ENCODE measurements around the gene CFAP100.

CFAP100 gene

DNA sequence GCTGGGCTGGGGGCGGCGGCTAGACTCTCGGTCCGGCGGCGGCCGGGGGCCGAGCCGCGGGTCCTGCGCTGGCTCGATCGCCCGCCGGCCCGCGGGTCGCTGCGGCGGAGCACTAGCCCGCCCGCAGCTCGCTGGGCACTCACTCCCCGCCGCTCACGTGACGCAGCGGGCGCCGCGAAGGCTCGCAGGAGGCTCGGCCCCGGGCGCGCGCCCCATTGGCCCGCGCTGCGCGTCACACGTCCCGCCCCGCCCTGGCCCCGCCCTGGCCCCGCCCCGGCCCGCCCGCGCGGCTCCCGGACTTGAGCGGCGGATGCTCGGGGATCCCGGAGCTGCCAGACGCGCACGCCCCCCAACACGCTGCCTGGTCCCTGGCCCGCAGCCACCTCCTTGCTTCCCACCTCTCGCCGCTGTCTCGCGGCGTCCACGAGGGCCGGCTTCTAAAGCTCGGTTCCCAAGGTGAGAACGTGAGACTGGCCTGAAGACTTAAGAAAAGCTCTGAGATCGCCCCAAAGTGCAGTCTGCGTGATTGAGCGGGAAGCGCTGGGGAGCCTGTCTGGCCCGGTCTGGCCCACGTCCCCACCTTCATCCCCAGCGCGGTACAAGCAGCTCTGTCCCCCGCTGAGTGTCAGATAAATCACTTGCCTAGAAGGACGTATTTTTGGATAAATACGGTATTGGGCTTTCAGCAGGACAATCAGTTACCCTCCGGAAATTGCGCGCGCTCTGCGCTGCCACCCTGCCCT lies 37.2 kb upstream of the CFAP100 start, which contains the start of gene KLF15:
TSS of gene KLF15 (minus strand) at position 114 of the 743 bp plus-strand sequence. CDS start 4,486 bp downstream, outside the sequence.
- peak; percentile 55 for DNase-seq

DNA sequence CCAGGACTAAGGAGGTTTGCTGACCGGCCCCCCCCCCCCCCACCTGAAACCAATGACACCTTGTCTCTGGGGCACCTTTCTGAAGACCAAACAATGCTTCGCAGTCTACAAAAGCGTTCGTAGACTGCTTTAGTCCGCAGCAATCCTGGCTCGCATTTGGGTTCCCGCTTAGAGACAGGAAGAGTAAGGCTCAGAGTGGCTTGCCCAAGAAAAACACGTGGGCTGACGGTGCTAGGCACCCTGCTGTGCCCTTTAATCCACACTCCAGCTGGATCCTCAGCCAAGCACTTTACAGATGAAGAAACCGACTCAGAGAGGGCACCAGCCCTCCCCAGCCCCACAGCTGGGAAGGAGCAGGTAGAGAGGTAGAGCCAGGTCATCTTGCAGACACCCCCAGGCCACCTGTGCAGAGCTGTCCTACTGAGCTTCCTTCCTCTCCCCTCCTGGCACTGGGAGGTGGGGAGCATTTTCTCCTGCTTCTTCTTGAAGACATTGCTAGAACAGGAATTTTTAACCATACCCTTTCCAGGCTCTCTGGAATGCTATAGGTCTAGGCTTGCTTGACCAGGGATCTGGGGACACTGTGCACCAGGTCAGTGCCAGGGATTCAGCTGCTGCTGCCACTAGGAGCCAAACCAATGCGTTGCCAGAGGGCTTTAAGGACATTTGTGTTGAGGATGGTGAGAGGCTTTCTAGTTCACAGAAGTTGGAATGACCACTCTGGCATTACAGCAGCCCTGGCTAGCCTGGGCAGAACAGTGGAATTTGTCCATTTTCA lies 36.5 kb upstream of the CFAP100 start:
- peak; percentile 35 for DNase-seq

GRCh38 chr3:126358816-126359181 lies 35.9 kb upstream of the CFAP100 start:
- no peak for DNase-seq

GRCh38 chr3:126360046-126360713 lies 34.5 kb upstream of the CFAP100 start:
- DNase-seq = no peak

DNA sequence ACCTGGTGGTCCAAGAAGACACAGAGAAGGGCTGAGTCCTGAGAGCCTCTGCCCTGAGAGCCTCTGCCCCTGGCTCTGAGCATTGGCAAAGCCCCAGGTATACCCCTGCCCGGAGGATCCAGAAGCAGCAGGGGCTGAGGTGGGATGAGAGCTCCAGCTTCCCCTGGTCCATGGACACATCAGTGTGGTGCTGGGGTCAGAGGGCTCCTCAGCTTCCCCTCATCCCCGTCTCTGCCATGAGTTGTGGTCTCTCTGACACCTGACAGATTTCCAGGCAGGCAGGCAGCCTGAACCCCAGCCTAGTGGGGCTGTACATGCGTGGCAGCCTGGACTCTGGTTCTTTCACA lies 34.0 kb upstream of the CFAP100 start:
- DNase-seq = no peak

DNA sequence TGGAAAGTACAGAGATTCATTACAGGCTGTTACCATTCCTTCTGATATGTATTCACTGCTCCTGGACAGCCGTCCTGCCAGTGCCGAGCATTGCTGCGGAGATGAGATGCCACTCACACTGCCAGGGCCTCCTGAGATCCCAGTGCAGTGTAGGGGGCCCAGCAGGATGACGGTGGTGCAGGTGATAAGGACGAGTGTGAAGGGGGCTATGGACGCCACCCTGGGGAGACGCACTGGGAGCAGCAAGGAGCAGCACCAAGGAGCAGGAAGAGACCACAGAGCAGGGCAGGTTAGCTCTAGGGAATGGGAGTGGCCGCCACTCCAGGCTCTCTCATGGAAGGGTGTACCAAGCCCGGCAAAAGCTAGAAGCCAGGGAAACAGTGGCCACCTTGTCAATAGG lies 33.5 kb upstream of the CFAP100 start:
- no peak for DNase-seq

DNA sequence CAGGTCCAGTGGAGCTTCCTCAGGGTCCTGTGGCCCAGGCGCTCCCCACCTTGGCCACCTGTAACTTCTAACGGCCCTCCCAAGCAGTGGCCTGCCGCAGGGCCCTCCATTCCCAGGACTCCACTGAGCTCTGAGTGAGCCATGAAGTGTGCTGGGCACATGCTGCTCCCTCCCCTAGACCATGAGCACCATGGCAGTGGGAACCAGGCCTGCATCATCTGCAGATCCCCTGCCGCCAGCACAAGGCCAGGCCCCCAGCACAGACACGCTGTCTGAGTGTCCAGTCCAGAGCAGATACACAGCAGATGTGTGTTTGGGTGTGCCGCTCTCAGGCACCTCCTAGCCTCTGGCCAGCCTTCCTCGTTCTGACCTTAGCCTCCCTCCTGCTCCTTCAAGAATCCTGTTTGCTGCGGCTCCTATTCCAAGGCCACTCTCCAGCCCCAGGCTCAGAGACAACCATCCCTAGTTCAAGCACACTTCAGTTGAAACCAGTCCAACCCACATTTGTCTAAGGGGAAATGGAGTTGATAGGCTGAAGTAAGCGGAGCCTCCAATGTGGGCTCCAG lies 30.5 kb upstream of the CFAP100 start:
- no peak for DNase-seq

DNA sequence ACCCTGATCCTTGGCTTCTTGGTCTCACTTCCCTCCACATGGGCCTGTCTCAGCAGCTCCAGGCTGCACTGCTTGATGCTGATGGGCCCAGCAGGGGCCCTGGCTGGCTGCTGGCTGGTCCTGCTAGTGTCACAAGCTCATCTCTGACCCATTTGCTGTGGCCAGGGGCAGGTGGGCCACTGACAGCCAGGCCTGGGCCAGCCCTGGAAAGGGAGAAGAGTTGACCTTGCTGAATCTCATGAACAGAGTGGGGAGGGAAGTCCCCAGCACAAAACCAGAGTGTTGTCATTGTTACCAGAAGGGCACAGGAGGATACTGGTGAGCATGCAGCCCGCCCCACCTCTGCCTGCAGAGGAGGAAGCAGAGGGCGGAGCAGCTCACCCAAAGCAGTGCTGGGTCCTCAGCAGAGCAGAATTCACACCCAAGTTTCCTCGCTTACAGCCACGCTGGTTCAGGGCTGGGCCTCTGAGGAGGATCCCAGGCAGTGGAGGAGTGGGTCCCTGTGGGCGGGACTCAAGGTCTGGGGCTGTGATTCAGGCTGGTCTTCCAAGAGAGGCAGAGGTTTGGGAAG lies 29.9 kb upstream of the CFAP100 start:
- DNase-seq = peak; percentile 4

DNA sequence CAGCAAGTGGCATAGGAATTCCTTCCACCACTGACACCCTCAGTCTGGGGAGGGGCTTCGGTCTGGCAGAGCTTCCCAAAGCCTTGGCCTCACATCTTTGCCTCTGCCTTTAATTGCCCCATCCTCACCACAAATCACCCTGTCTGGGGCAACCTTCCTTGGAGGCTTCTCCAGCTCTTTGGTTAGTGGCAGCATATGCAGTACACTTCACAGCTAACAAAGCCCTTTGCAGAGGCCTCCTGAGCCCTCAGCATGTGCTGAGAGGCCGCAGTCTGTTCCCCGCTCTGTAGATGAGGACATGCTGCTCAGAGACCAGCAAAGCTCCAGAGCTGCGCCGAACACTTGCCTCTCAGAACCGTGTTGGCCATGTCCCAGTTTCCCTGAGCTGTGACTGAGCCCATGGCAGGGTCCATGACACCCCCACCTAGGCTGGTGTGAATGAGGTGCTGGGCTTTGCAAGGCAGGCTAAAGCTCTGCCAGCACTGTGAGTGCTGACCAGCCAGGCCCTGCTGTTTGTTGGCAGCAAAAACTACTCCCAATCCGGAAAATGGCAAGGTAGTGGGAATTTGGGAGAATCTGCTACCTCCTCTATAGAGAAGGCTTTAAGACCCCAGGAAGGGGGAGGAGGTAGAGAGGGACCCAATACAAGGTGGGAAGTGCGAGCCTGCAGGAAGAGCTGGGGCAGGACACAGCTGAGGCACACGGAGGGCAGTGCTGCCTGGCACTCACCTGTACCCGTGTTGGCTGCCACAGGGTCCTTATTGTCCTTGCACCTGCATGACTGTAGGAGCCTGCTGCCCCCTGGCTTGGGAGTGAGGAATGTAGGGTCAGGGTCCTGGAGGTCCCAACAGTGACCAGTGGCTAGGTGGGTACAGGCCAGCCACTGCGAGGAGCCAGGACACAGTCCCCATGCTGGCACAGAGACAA lies 29.1 kb upstream of the CFAP100 start:
- DNase-seq = no peak

DNA sequence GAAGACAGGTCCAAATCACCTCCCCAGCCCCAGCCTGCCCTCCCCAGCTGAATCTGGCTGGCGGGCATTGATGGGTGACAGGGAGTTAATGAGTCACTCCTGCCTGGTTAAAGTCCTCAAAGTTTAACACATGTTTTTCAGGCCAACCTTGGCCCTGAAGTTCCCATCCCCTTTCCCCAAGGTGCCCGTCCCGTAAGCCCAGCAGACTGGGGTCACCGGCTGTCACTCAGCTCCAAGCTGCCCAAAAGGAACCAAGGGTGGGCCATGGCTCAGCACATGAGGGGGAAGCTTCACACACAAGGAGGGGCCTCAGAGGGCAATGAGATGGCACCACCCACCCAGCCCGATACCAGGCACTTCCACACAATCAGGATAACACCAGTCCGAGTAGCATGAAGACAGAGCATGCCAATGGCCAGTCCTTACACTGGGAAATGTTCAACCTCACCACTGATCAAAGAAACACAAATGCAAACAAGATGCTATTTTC lies 27.3 kb upstream of the CFAP100 start:
- DNase-seq = no peak

DNA sequence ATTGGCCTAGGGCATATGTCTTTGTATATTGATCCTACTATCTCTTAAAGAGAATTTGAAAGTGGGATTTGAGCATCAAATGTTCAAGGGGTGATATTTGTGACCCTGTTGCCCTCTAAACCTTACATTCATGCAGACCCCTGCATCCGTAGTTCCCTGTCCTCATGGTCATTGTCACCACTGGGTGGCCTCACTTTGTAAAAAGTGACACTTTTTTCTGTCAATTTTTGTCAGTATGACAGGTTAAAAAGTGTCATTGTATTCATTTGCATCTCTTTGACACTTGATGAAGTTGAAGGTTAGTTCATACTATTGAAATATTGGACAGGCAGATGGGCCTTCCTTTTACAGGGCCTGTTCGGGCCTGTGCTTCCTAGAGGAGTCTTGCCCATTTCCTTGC lies 25.2 kb upstream of the CFAP100 start:
- DNase-seq = no peak

- DNase-seq = no peak
Observed at GRCh38 chr3:126370055-126370454, 24.7 kb upstream of the CFAP100 start.

DNA sequence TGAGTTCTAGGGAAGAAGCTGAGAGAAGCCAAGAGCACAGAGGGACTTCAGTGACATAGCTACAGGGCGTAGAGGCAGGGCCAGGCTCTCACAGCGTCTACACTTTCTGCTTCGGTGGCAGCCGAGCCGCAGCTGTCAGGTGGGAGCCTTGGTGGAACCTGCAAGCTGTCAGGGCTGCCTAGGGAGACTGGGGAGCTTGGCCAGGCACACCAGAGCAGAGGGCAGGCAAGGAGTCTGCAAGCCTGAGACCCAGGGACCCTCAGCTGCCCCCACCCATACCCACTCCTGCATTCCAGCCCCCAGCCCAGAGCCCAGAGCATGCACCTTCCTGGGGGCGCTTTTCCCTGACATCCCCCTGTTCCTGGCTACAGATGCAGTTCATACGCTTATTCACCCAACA lies 24.1 kb upstream of the CFAP100 start:
- no peak for DNase-seq

GRCh38 chr3:126371096-126371705 lies 23.5 kb upstream of the CFAP100 start:
- no peak for DNase-seq

DNA sequence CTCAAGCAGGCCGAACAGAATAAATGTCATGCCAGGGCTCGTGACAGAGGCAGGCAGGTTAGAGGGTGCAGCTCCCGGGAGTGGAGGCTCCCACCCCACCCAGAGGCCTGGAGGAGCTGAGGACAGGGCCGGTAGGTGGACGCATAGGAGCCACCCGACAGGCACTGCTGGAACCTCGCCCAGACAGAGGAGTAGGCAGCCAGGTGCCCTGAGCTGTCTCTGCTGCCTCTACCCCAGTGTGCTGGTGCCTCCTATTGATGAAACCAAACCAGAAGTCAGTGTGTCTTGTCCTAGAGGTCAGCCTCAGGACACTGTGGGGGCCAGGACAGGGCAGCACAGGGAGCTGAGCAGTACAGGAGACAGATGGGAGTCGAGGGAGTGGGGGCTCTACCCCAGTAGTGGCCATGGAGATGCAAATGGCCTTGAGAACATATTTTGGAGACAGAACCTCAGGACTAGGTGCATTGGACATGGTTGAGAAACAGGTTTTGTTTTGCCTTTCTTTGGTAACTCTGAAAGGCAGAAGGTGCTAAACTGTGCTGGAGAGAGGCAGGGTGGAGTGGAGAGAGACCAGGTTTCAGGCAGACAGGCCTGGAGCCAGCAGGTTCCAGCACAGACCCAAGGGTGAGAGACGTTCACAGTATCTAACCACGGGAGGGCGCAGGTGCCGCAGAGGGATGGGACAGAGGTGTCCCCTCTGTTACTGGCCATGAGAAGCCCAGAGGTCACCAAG lies 22.1 kb upstream of the CFAP100 start:
- DNase-seq = no peak

- no peak for DNase-seq
Observed at GRCh38 chr3:126373146-126373613, 21.5 kb upstream of the CFAP100 start.

GRCh38 chr3:126373682-126374601 lies 20.8 kb upstream of the CFAP100 start:
- no peak for DNase-seq

DNA sequence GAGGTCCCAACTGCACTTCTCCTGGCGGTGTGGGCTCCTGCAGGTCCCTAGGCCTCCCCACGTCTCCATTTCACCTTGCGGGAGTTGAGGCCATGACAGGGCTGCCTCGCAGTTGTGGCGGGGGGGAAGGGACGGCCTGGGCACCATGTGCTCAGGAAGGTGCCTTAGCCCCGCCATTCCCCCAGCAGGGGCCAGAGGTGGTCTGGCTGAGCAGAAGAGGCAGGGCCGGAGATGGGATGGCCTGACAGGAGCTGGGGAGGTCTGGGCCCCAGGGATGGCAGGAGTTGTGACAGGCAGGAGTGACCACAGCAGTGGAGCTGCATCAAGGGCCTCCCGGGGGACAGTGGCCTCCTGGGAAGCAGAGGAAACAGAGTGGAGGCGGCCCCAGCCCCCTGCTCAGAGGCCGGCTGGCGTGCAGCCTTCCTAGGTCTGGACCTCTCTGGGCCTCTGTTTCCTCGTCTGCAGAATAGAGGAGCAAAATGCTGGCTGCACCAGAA lies 18.8 kb upstream of the CFAP100 start:
- DNase-seq = no peak

GRCh38 chr3:126376444-126376843 lies 18.3 kb upstream of the CFAP100 start:
- DNase-seq = no peak

Measured in MV-4-11 (cell line).